Heart left ventricle (tissue), 16 donors: Measurements from ENCODE around the gene CLK4. TPM values are rescaled to one million over a fixed set of nuclear protein-coding genes. Genes with fewer than 3 reads are reported as not detected.

Experiments used
- ATAC-seq, 4 donors: fragments of 200-7000 bp; cut with Tn5 transposase; one replicate each; pipeline ENCODE4 v1.9.1; 2020 to 2022; ENCODE audit warnings: moderate library complexity in 4 of 4, mild to moderate bottlenecking in 3 of 4, moderate number of reproducible peaks in 1 of 4
- DNase-seq, 5 donors: peaks; one replicate each; pipeline ENCODE4 v3.0.0-alpha.2; 2020
- H3K27ac ChIP-seq, 12 donors: fragments of 200-600 bp; sonication (generic) in 4 of 12; one replicate each; pipeline versions ENCODE4 v1.5.0 to v1.8.0; 2016 to 2022; ENCODE audit warnings: mild to moderate bottlenecking in 2 of 12
- H3K27me3 ChIP-seq, 9 donors: fragments of 200-600 bp; sonication (generic) in 2 of 9; one replicate each; pipeline versions ENCODE4 v1.5.1 to v1.8.0; 2016 to 2022; ENCODE audit warnings: mild to moderate bottlenecking in 3 of 9
- H3K36me3 ChIP-seq, 9 donors: fragments of 200-600 bp; sonication (generic) in 2 of 9; one replicate each; pipeline versions ENCODE4 v1.5.0 to v1.8.0; 2018 to 2022; ENCODE audit warnings: mild to moderate bottlenecking in 2 of 9
- H3K4me1 ChIP-seq, 12 donors: fragments of 200-600 bp; sonication (generic) in 4 of 12; one replicate each; pipeline versions ENCODE4 v1.5.0 to v1.8.0; 2016 to 2022; ENCODE audit warnings: mild to moderate bottlenecking in 3 of 12
- H3K4me3 ChIP-seq, 12 donors: fragments of 200-600 bp; sonication (generic) in 4 of 12; one replicate each; pipeline versions ENCODE4 v1.5.0 to v1.8.0; 2017 to 2022; ENCODE audit warnings: mild to moderate bottlenecking in 9 of 12, moderate library complexity in 4 of 12
- H3K9me3 ChIP-seq, 12 donors: fragments of 200-600 bp; sonication (generic) in 4 of 12; one replicate each; pipeline versions ENCODE4 v1.5.0 to v1.8.0; 2016 to 2022; ENCODE audit warnings: mild to moderate bottlenecking in 1 of 12
- CTCF ChIP-seq, 12 donors: fragments of 200-600 bp; sonication (generic) in 4 of 12; IDR thresholded peaks; one replicate each; pipeline versions ENCODE4 v1.5.0 to v1.8.0; 2018 to 2022; ENCODE audit warnings: antibody characterized with exemption in 12 of 12, mild to moderate bottlenecking in 5 of 12
- POLR2A ChIP-seq, 2 donors: fragments of 450-650 bp; IDR thresholded peaks; one replicate each; pipeline ENCODE4 v1.6.1; 2017; ENCODE audit warnings: antibody characterized with exemption in 2 of 2, mild to moderate bottlenecking in 2 of 2, moderate library complexity in 2 of 2
- WGBS, 4 donors: extraction: QIAGEN DNeasy Blood & Tissue Kit in 2 of 4; methylation state at CpG; one replicate each; pipeline versions ENCODE4 v1.1.5 to v1.1.7; 2013 to 2018; 5-methylcytosine and 5-hydroxymethylcytosine counted together
- intact Hi-C, 10 donors: fragments of 100-400 bp; cut with DNase I; formaldehyde crosslinking; loops; one replicate each; pipeline versions ENCODE4 v1.11.1 to v1.14.2; 2022
- polyA plus RNA-seq, 2 donors: library from polyadenylated mRNA; stranded (reverse); fragments of 200-250 nt; gene quantifications; one replicate each; pipeline ENCODE4 v1.2.3, GENCODE V29; 2013
- total RNA-seq, 9 donors: library from RNA; depleted of rRNA in 2 of 9; stranded (reverse); fragments of >200 nt in 2 of 9; fragmentation: NEBNext Ultra II Directional in 3 of 9; extraction: Animal tissue kit (Norgen Biotek cat#: 25700) in 3 of 9; gene quantifications; one replicate each; pipeline versions ENCODE4 v1.1.0 to v1.2.4, GENCODE V29; 2016 to 2023
- donor health status: ischemic (EF 13 %, LVEDD 7.1; RV severe dilation, severe dysfunction).
- donor health status: healthy with polysubstance abuse.
- donor health status: DM: no; HTN: yes; CAD: no.
- donor health status: DM: no; HTN: no; CAD: no.
- donor health status: ischemic (EF 25% LVEDD 6.9; RV normal size, moderate dysfunction).
- donor health status: ischemic (EF 25% LVEDD 5.7; RV mildly dilated, moderate dysfunction).
- donor health status: healthy.
- donor health status: DM: yes; HTN: yes; CAD: no.
- donor health status: ischemic (EF 35%, LVEDD 5.7; RV mildly dilated, moderate dysfunction).
- donor health status: nonischemic (EF 11% LVEDD 7.7; RV severe dilation, severe dysfunction).
- donor health status: DM: yes; HTN: yes; CAD: no.
- donor health status: PGD.
- donor health status: ischemic (EF 29% LVEDD 5.4; RV normal size, mild dysfunction).
- donor health status: nonischemic (EF 23%, LVEDD 6.1; RV moderate dilation, normal function).

Gene CLK4
- total and polyA plus RNA-seq, 11 donors: 5.2 to 24.0 (median 16.3) TPM

GRCh38 chr5:178640331-178641045 is 13.6 kb upstream of the CLK4 start:
- Histone ChIP-seq H3K36me3 (no peaks in the 10 kb centered on the region), H3K4me3 (no peak overlapping the region), H3K9me3 (no peaks in the 10 kb centered on the region), H3K27me3 (no peaks in the 10 kb centered on the region), H3K27ac (no peak overlapping the region), H3K4me1 (no peaks in the 10 kb centered on the region)
- TF ChIP-seq CTCF (IDR thresholded peaks at IDR 0.05): no peak
- no peak for TF ChIP-seq POLR2A (IDR thresholded peaks at IDR 0.05)
- intact Hi-C loops: no loop called here
- DNase-seq: no peak
- ATAC-seq: no peak
- 84 to 88% (median 86%) methylated on average over 13 of the region's 13 CpGs for WGBS, 4 donors

- Histone ChIP-seq H3K27ac (no peak overlapping the region), H3K27me3 (no peaks in the 10 kb centered on the region), H3K9me3 (no peaks in the 10 kb centered on the region), H3K4me1 (no peaks in the 10 kb centered on the region), H3K36me3 (no peaks in the 10 kb centered on the region), H3K4me3 (no peak overlapping the region)
- 52 to 63% (median 56%) methylated on average over 9 of the region's 9 CpGs for WGBS, 4 donors
- intact Hi-C loops: no loop called here
- no peak for TF ChIP-seq CTCF (IDR thresholded peaks at IDR 0.05)
- TF ChIP-seq POLR2A (IDR thresholded peaks at IDR 0.05): no peak
- no peak for DNase-seq
- no peak for ATAC-seq
Observed at GRCh38 chr5:178637356-178638074, 10.7 kb upstream of the CLK4 start.

- peaks cover 0 to 2% (median 0%) of the 10 kb centered on the region in 12 donors for H3K4me1 ChIP-seq
- TF ChIP-seq CTCF (IDR thresholded peaks at IDR 0.05) (no peak), POLR2A (IDR thresholded peaks at IDR 0.05) (no peak)
Observed at GRCh38 chr5:178632285-178632684, 5.4 kb upstream of the CLK4 start.

GRCh38 chr5:178630951-178631350 is 4.1 kb upstream of the CLK4 start:
- Histone ChIP-seq H3K36me3 (no peaks in the 10 kb centered on the region), H3K4me3 (no peak overlapping the region), H3K4me1 (peaks cover 0 to 2% (median 0%) of the 10 kb centered on the region in 12 donors), H3K27ac (no peak overlapping the region), H3K27me3 (no peaks in the 10 kb centered on the region), H3K9me3 (no peaks in the 10 kb centered on the region)
- 54 to 75% (median 65%) methylated on average over 2 of the region's 2 CpGs for WGBS, 4 donors
- ATAC-seq (no peak), DNase-seq (no peak)
- TF ChIP-seq CTCF (IDR thresholded peaks at IDR 0.05) (no peak), POLR2A (IDR thresholded peaks at IDR 0.05) (no peak)
- intact Hi-C loops: loop anchor here in 1 of 10 donors (5.0 kb wide), 1 partner anchor 96 kb away; no protein-coding TSS in a partner anchor

More at GRCh38 chr5:178632285-178632684, 5.4 kb upstream of the CLK4 start:
- Histone ChIP-seq H3K27ac (no peak overlapping the region), H3K27me3 (no peaks in the 10 kb centered on the region), H3K36me3 (no peaks in the 10 kb centered on the region), H3K4me3 (no peak overlapping the region), H3K9me3 (no peaks in the 10 kb centered on the region)
- DNase-seq: no peak
- WGBS, 4 donors: 33 to 49% (median 41%) methylated on average over 4 of the region's 4 CpGs
- intact Hi-C loops: loop anchor here in 1 of 10 donors (5.0 kb wide), 1 partner anchor 95 kb away; no protein-coding TSS in a partner anchor
- ATAC-seq: no peak
